SK-N-SH (cell line): ENCODE measurements around the gene TMEM117. TPM values are rescaled to one million over a fixed set of nuclear protein-coding genes. Genes with fewer than 3 reads are reported as not detected.

Experiments used
- CTCF ChIA-PET: fragments of 300-600, 350-600 bp; formaldehyde crosslinking; extraction: SDS; loops from one replicate; lab custom pipeline; 2021; lab: Yijun Ruan, JAX
- POLR2A ChIA-PET: fragments of 350-600 bp; sonication (Branson Sonifier 250); formaldehyde crosslinking; extraction: SDS; loops from one replicate; lab custom pipeline; 2020; ENCODE audit warnings: antibody characterized with exemption, inconsistent platforms; lab: Yijun Ruan, JAX
- DNase-seq: peaks from one replicate; pipeline ENCODE4 v3.0.0; 2012
- H2AFZ ChIP-seq: fragments of 200-600 bp; sonication (generic); 2 replicates; pipeline ENCODE4 v1.8.1; 2016; ENCODE audit warnings: antibody characterized with exemption, mild to moderate bottlenecking, low read depth
- H3F3A ChIP-seq: fragments of 200-600 bp; sonication (generic); replicated peaks from 2 replicates; pipeline ENCODE3; 2016; ENCODE audit warnings: antibody characterized with exemption, mild to moderate bottlenecking; ENCODE audit not compliant: insufficient read depth
- H3K27ac ChIP-seq, 2 experiments: fragments of 200-500 bp in 1 of 2; fragments of 200-600 bp in 1 of 2; sonication (Bioruptor generic) in 1 of 2; sonication (generic), shearing (Covaris generic) in 1 of 2; 2 replicates each; pipeline versions ENCODE4 v1.5.1 to v1.6.1; 2014 to 2016; ENCODE audit warnings: low read depth in 2 of 2, inconsistent platforms in 1 of 2, low read length in 1 of 2, mild to moderate bottlenecking in 1 of 2, mixed read lengths in 1 of 2
- H3K27me3 ChIP-seq: fragments of 200-600 bp; sonication (generic), shearing (Covaris generic); 2 replicates; pipeline ENCODE4 v1.6.1; 2016; ENCODE audit warnings: mixed run types; ENCODE audit not compliant: insufficient read depth
- H3K36me3 ChIP-seq, 2 experiments: fragments of 200-500 bp in 1 of 2; fragments of 200-600 bp in 1 of 2; sonication (Bioruptor generic) in 1 of 2; sonication (generic) in 1 of 2; replicated peaks in 1 of 2; 2 replicates each; pipeline versions ENCODE3 to v1.5.1; 2014 to 2016; ENCODE audit warnings: low read length in 1 of 2, mild to moderate bottlenecking in 1 of 2; ENCODE audit not compliant: insufficient read depth in 2 of 2, control insufficient read depth in 1 of 2
- H3K4me1 ChIP-seq, 2 experiments: fragments of 200-500 bp in 1 of 2; fragments of 200-600 bp in 1 of 2; sonication (Bioruptor generic) in 1 of 2; sonication (generic), shearing (Covaris generic) in 1 of 2; 2 replicates each; pipeline versions ENCODE4 v1.5.1 to v1.6.1; 2014 to 2016; ENCODE audit warnings: low read depth in 1 of 2, low read length in 1 of 2, mixed run types in 1 of 2; ENCODE audit not compliant: insufficient read depth in 2 of 2, control insufficient read depth in 1 of 2
- H3K4me2 ChIP-seq: fragments of 200-600 bp; sonication (generic), shearing (Covaris generic); 2 replicates; pipeline ENCODE4 v1.6.1; 2017; ENCODE audit warnings: mixed run types
- H3K4me3 ChIP-seq, 2 experiments: fragments of 200-500 bp in 1 of 2; fragments of 200-600 bp in 1 of 2; sonication (Bioruptor generic) in 1 of 2; sonication (generic), shearing (Covaris generic) in 1 of 2; 2 replicates each; pipeline versions ENCODE4 v1.5.1 to v1.8.1; 2014 to 2016; ENCODE audit warnings: low read depth in 2 of 2, inconsistent platforms in 1 of 2, low read length in 1 of 2, mild to moderate bottlenecking in 1 of 2, mixed read lengths in 1 of 2, moderate library complexity in 1 of 2
- H3K79me2 ChIP-seq: fragments of 200-600 bp; sonication (generic); 2 replicates; pipeline ENCODE4 v1.8.1; 2017; ENCODE audit warnings: mild to moderate bottlenecking; ENCODE audit not compliant: insufficient read depth
- H3K9ac ChIP-seq: fragments of 200-600 bp; sonication (generic); 2 replicates; pipeline ENCODE4 v1.6.1; 2017; ENCODE audit warnings: mixed run types
- H3K9me2 ChIP-seq: fragments of 200-600 bp; sonication (generic); 2 replicates; pipeline ENCODE4 v1.6.1; 2017; ENCODE audit warnings: mixed run types
- H3K9me3 ChIP-seq: fragments of 200-600 bp; sonication (generic); 2 replicates; pipeline ENCODE4 v1.6.1; 2017; ENCODE audit warnings: mixed run types, mild to moderate bottlenecking, moderate library complexity
- H4K20me1 ChIP-seq: fragments of 200-600 bp; sonication (generic); 2 replicates; pipeline ENCODE4 v1.6.1; 2017; ENCODE audit warnings: mild to moderate bottlenecking, mixed run types; ENCODE audit not compliant: insufficient read depth
- CHD2 ChIP-seq: fragments of 150-350 bp; IDR thresholded peaks from 2 replicates; pipeline ENCODE4 v1.6.1; 2018; ENCODE audit warnings: low read length; ENCODE audit not compliant: partially characterized antibody
- CTCF ChIP-seq: fragments of 200-600 bp; sonication (generic); IDR thresholded peaks from 2 replicates; pipeline ENCODE4 v1.6.1; 2017; ENCODE audit warnings: antibody characterized with exemption, mild to moderate bottlenecking, moderate library complexity
- EZH2phosphoT487 ChIP-seq: fragments of 200-600 bp; sonication (generic); IDR thresholded peaks from 2 replicates; pipeline ENCODE4 v1.6.1; 2017; ENCODE audit warnings: low read depth, mixed run types, mild to moderate bottlenecking, antibody characterized with exemption, moderate library complexity, borderline replicate concordance
- FOXJ3 ChIP-seq: sonication (generic); formaldehyde crosslinking; IDR thresholded peaks from 2 replicates; pipeline ENCODE4 v1.5.1; 2020; ENCODE audit warnings: mild to moderate bottlenecking, missing genetic modification reagents
- GABPA ChIP-seq: IDR thresholded peaks from 2 replicates; pipeline ENCODE4 v1.4.0; 2012; ENCODE audit warnings: low read depth, mild to moderate bottlenecking
- IRF3 ChIP-seq: fragments of 150-350 bp; IDR thresholded peaks from 2 replicates; pipeline ENCODE4 v1.6.1; 2016; ENCODE audit warnings: mild to moderate bottlenecking, low read depth, low read length
- MAX ChIP-seq: IDR thresholded peaks from 2 replicates; pipeline ENCODE4 v1.4.0; 2012; ENCODE audit warnings: low read depth
- MEF2A ChIP-seq: IDR thresholded peaks from 2 replicates; pipeline ENCODE4 v1.4.0; 2012; ENCODE audit warnings: low read depth, borderline replicate concordance
- NFIC ChIP-seq: IDR thresholded peaks from 2 replicates; pipeline ENCODE4 v1.4.0; 2012; ENCODE audit warnings: borderline replicate concordance
- NRF1 ChIP-seq: IDR thresholded peaks from 2 replicates; pipeline ENCODE4 v1.6.1; 2012; ENCODE audit warnings: low read depth, mild to moderate bottlenecking, low read length
- RAD21 ChIP-seq: IDR thresholded peaks from 2 replicates; pipeline ENCODE4 v1.6.1; 2012; ENCODE audit warnings: mild to moderate bottlenecking, low read length
- RXRA ChIP-seq: IDR thresholded peaks from 2 replicates; pipeline ENCODE4 v1.4.0; 2012; ENCODE audit warnings: low read depth, mild to moderate bottlenecking, borderline replicate concordance
- TAF1 ChIP-seq: IDR thresholded peaks from 2 replicates; pipeline ENCODE4 v1.6.1; 2012; ENCODE audit warnings: low read depth, mild to moderate bottlenecking, low read length, moderate library complexity, borderline replicate concordance
- TCF12 ChIP-seq: IDR thresholded peaks from 2 replicates; pipeline ENCODE4 v1.4.0; 2012
- TEAD4 ChIP-seq: IDR thresholded peaks from 2 replicates; pipeline ENCODE4 v1.4.0; 2012; ENCODE audit warnings: mild to moderate bottlenecking, borderline replicate concordance; ENCODE audit not compliant: insufficient read depth
- YY1 ChIP-seq: IDR thresholded peaks from 2 replicates; pipeline ENCODE4 v1.4.0; 2012; ENCODE audit warnings: low read depth, mild to moderate bottlenecking
- ZBTB33 ChIP-seq: IDR thresholded peaks from 2 replicates; pipeline ENCODE4 v1.4.0; 2012; ENCODE audit warnings: low read depth, borderline replicate concordance
- WGBS: methylation state at CpG from one replicate; pipeline ENCODE4 v1.1.6; 2017; ENCODE audit warnings: low lambda C conversion rate; 5-methylcytosine and 5-hydroxymethylcytosine counted together
- polyA plus RNA-seq, 3 experiments: library from polyadenylated mRNA; depleted of rRNA; stranded (reverse); fragments of >200 nt; gene quantifications; 2 replicates each; pipeline ENCODE4 v1.2.3, GENCODE V29; 2012
- TF ChIP-seq, protein P1 (sequence below): IDR thresholded peaks from 2 replicates; pipeline ENCODE4 v1.6.1; 2012; ENCODE audit warnings: mild to moderate bottlenecking, low read depth, low read length, moderate library complexity
- TF ChIP-seq, protein P2 (sequence below): fragments of 150-350 bp; IDR thresholded peaks from 2 replicates; pipeline ENCODE4 v1.6.1; 2017; ENCODE audit warnings: antibody characterized with exemption, low read length, low read depth, borderline replicate concordance

TMEM117 gene
- polyA plus RNA-seq, 1 of the 3 experiments (the other 2 are of a cell fraction): 0.81 TPM

DNA sequence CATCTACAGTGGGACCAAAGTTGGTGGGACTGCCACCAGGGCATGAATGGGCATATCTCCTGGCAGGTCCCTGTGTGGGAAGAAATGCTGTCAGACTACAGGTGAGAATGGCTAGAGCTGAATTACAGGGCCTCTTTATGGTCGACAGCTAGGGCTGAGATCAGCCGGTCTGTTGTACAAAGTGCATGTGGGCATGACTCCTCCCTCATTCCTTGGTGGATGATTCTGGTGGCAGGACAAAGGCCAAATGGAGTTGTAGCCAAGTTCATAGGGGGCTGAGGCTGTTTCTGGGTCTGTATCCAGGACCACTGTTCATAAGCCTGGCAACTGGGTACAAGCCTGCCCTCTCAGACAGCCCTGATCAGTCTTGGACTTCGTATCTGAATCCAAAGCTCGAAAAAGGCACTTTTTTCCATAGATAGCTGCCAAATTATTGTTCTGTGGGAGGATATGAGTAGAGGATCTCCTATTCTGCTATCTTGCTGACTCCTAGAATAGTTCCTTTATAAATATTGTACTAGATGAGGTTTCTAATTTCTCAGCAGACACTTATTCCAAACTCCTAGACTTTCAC lies 460.8 kb downstream of the TMEM117 start (continued):
- TF ChIP-seq IRF3: no peak
- no peak for TF ChIP-seq TAF1
- TF ChIP-seq GABPA: no peak
- TF ChIP-seq RXRA: no peak
- no peak for TF ChIP-seq ZBTB33
- no peak for TF ChIP-seq EZH2phosphoT487

- Histone ChIP-seq H3K4me2 (no peak overlapping the region), H3K4me3 (no peak overlapping the region), H3K9ac (no peak overlapping the region), H3K9me2 (no peaks in the 10 kb centered on the region), H3F3A (no peaks in the 10 kb centered on the region), H3K79me2 (no peaks in the 10 kb centered on the region), H2AFZ (no peak overlapping the region), H3K27me3 (no peaks in the 10 kb centered on the region), H3K27ac (no peak overlapping the region), H3K4me1 (no peaks in the 10 kb centered on the region), H3K9me3 (no peaks in the 10 kb centered on the region), H3K36me3 (no peaks in the 10 kb centered on the region), H4K20me1 (no peaks in the 10 kb centered on the region)
- ChIA-PET CTCF (interaction anchor here (0.7 kb wide), 1 partner anchor 18 kb away, joined by 4 read pairs; no protein-coding TSS in a partner anchor), POLR2A (no interaction called here)
- no peak for DNase-seq
- WGBS: 45% methylated on average over 3 of the region's 3 CpGs
- TF ChIP-seq TCF12 (no peak), IRF3 (no peak), MAX (no peak), NFIC (no peak), CHD2 (no peak), YY1 (no peak), RAD21 (no peak), NRF1 (no peak), RXRA (no peak), TEAD4 (no peak), CTCF (no peak), MEF2A (no peak), FOXJ3 (CRISPR knock-in tag) (no peak)
- TF ChIP-seq, protein P1, sequence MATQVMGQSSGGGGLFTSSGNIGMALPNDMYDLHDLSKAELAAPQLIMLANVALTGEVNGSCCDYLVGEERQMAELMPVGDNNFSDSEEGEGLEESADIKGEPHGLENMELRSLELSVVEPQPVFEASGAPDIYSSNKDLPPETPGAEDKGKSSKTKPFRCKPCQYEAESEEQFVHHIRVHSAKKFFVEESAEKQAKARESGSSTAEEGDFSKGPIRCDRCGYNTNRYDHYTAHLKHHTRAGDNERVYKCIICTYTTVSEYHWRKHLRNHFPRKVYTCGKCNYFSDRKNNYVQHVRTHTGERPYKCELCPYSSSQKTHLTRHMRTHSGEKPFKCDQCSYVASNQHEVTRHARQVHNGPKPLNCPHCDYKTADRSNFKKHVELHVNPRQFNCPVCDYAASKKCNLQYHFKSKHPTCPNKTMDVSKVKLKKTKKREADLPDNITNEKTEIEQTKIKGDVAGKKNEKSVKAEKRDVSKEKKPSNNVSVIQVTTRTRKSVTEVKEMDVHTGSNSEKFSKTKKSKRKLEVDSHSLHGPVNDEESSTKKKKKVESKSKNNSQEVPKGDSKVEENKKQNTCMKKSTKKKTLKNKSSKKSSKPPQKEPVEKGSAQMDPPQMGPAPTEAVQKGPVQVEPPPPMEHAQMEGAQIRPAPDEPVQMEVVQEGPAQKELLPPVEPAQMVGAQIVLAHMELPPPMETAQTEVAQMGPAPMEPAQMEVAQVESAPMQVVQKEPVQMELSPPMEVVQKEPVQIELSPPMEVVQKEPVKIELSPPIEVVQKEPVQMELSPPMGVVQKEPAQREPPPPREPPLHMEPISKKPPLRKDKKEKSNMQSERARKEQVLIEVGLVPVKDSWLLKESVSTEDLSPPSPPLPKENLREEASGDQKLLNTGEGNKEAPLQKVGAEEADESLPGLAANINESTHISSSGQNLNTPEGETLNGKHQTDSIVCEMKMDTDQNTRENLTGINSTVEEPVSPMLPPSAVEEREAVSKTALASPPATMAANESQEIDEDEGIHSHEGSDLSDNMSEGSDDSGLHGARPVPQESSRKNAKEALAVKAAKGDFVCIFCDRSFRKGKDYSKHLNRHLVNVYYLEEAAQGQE: no peak
- TF ChIP-seq, protein P2, sequence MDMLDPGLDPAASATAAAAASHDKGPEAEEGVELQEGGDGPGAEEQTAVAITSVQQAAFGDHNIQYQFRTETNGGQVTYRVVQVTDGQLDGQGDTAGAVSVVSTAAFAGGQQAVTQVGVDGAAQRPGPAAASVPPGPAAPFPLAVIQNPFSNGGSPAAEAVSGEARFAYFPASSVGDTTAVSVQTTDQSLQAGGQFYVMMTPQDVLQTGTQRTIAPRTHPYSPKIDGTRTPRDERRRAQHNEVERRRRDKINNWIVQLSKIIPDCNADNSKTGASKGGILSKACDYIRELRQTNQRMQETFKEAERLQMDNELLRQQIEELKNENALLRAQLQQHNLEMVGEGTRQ: no peak
Observed at GRCh38 chr12:44299524-44299923, 463.6 kb downstream of the TMEM117 start.
